H1 (cell line): ENCODE data around the gene C20orf144. TPM values are rescaled to one million over a fixed set of nuclear protein-coding genes. Genes with fewer than 3 reads are reported as not detected.

Experiments
- CEBPB ChIP-seq: IDR thresholded peaks from 2 replicates; pipeline ENCODE4 v1.6.1; 2012; ENCODE audit warnings: low read depth, low read length
- MAFK ChIP-seq: IDR thresholded peaks from 2 replicates; pipeline ENCODE4 v1.6.1; 2012; ENCODE audit warnings: low read depth, mild to moderate bottlenecking, improper control_type of control experiment, low read length
- TAF7 ChIP-seq: optimal IDR thresholded peaks from 2 replicates; pipeline ENCODE3; 2011; ENCODE audit warnings: low read depth, mild to moderate bottlenecking, inconsistent platforms, low read length, moderate library complexity, borderline replicate concordance
- polyA plus RNA-seq, 7 experiments: library from polyadenylated mRNA; depleted of rRNA in 3 of 7; stranded (reverse) in 5 of 7; unstranded in 2 of 7; fragments of >200 nt in 5 of 7; fragments of 200-250 nt in 2 of 7; gene quantifications; 1 replicate in 5 of 7; 2 replicates in 1 of 7; 4 replicates in 1 of 7; pipeline versions ENCODE4 v1.2.1 to v1.2.3, GENCODE V29; 2011 to 2013; ENCODE audit warnings: missing spikeins in 2 of 7, mixed read lengths in 2 of 7
- total RNA-seq: library from RNA; stranded (reverse); fragmentation: NEBNext Ultra II Directional; extraction: Animal tissue kit (Norgen Biotek cat#: 25700); gene quantifications from 2 replicates; pipeline ENCODE4 v1.2.1, GENCODE V29; 2021

The C20orf144 gene
- total and polyA plus RNA-seq, 2 of the 8 experiments (the other 6 are each of a cell fraction or from before 2014, with no cell fraction given): 0.21 to 0.24 TPM

- TF ChIP-seq MAFK: no peak
- no peak for TF ChIP-seq TAF7
- no peak for TF ChIP-seq CEBPB
Measured at GRCh38 chr20:33707668-33708067, 45.5 kb downstream of the C20orf144 start (continued).
